Astrocyte (in vitro differentiated cells and primary cell): ENCODE results near the gene TEX14.

ENCODE experiments used
- CTCF ChIP-seq: IDR thresholded peaks from 2 replicates; pipeline ENCODE4 v1.5.1; 2011; ENCODE audit warnings: low read depth, mild to moderate bottlenecking, inconsistent platforms, low read length, moderate library complexity; ENCODE audit not compliant: insufficient read depth
- EZH2 ChIP-seq: IDR thresholded peaks from 2 replicates; pipeline ENCODE4 v1.6.1; 2012; ENCODE audit warnings: mild to moderate bottlenecking, low read length, inconsistent platforms; ENCODE audit not compliant: insufficient read depth

- TF ChIP-seq CTCF (peak; percentile 9), EZH2 (no peak)
Measured at GRCh38 chr17:58541249-58541648, 150.6 kb downstream of the TEX14 start.
